ENCODE results near the gene ATRAID.

DNA sequence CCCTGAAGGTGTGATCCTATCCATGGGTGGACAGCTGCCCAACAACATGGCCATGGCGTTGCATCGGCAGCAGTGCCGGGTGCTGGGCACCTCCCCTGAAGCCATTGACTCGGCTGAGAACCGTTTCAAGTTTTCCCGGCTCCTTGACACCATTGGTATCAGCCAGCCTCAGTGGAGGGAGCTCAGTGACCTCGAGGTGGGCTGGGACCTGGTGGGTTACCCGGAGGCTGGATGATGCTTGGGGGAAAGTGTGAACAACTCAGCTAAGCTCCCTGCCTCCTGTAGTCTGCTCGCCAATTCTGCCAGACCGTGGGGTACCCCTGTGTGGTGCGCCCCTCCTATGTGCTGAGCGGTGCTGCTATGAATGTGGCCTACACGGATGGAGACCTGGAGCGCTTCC, 21.5 kb downstream of the ATRAID start:
- TF ChIP-seq POLR2A (IDR thresholded peaks at IDR 0.05) (no peak), CTCF (IDR thresholded peaks at IDR 0.05) (no peak)
